GM23338 (cell line): ENCODE measurements around the gene PYGO2.

Experiments
- CTCF ChIP-seq, 2 experiments: fragments of 200-600 bp in 1 of 2; sonication (generic) in 1 of 2; conservative IDR thresholded peaks; 2 replicates each; pipeline versions ENCODE4 v1.5.1 to v1.6.1; 2016 to 2017; ENCODE audit warnings: antibody characterized with exemption in 2 of 2, low read depth in 2 of 2, mild to moderate bottlenecking in 2 of 2, moderate library complexity in 1 of 2
- EZH2 ChIP-seq: fragments of 200-600 bp; sonication (generic); IDR thresholded peaks from one replicate; pipeline ENCODE4 v1.8.0; 2017; ENCODE audit warnings: antibody characterized with exemption, mild to moderate bottlenecking, low read depth; ENCODE audit not compliant: unreplicated experiment
- POLR2AphosphoS5 ChIP-seq: IDR thresholded peaks from 2 replicates; pipeline ENCODE4 v1.6.1; 2016; ENCODE audit warnings: antibody characterized with exemption, low read depth
- REST ChIP-seq: IDR thresholded peaks from one replicate; pipeline ENCODE4 v1.6.1; 2018; ENCODE audit warnings: antibody characterized with exemption; ENCODE audit not compliant: unreplicated experiment

- TF ChIP-seq REST (no peak), CTCF (conservative IDR thresholded peaks at IDR 0.05; ENCODE audit: low read depth in 2 of 2) (no peak), EZH2 (no peak), POLR2AphosphoS5 (no peak)
These were observed 20.8 kb upstream of the PYGO2 start for GRCh38 chr1:154982341-154982740.
